Neuronal stem cell (in vitro differentiated cells): ENCODE data around the gene ADGRL3.

Experiments
- DNase-seq: peaks from one replicate; pipeline ENCODE4 v3.0.0-alpha.2; 2013; ENCODE audit warnings: low spot score
- H2AFZ ChIP-seq: one replicate; pipeline ENCODE4 v1.6.1; 2013; ENCODE audit warnings: mild to moderate bottlenecking, low read length, inconsistent platforms
- H2AK5ac ChIP-seq: 2 replicates; pipeline ENCODE4 v1.6.1; 2013; ENCODE audit warnings: low read depth, mild to moderate bottlenecking, inconsistent platforms, low read length, moderate library complexity, mixed read lengths
- H2BK120ac ChIP-seq: 2 replicates; pipeline ENCODE4 v1.6.1; 2013; ENCODE audit warnings: low read depth, mild to moderate bottlenecking, inconsistent platforms, low read length, moderate library complexity, mixed read lengths
- H2BK12ac ChIP-seq: one replicate; pipeline ENCODE4 v1.6.1; 2013; ENCODE audit warnings: low read length, inconsistent platforms
- H2BK15ac ChIP-seq: 2 replicates; pipeline ENCODE4 v1.6.1; 2013; ENCODE audit warnings: mild to moderate bottlenecking, low read length, inconsistent platforms, mixed read lengths
- H2BK5ac ChIP-seq: one replicate; pipeline ENCODE4 v1.6.1; 2013; ENCODE audit warnings: inconsistent platforms, mild to moderate bottlenecking, low read length, moderate library complexity
- H3K14ac ChIP-seq: one replicate; pipeline ENCODE4 v1.6.1; 2013; ENCODE audit warnings: low read length, inconsistent platforms
- H3K18ac ChIP-seq: 2 replicates; pipeline ENCODE4 v1.6.1; 2013; ENCODE audit warnings: low read length, inconsistent platforms
- H3K23ac ChIP-seq: 2 replicates; pipeline ENCODE4 v1.6.1; 2013; ENCODE audit warnings: low read depth, mild to moderate bottlenecking, mixed read lengths, low read length, inconsistent platforms; ENCODE audit not compliant: poor library complexity
- H3K27ac ChIP-seq: replicated peaks from 3 replicates; pipeline ENCODE4 v1.5.1; 2013; ENCODE audit warnings: low read length, inconsistent platforms
- H3K27me3 ChIP-seq, 3 experiments: 2 replicates each; pipeline ENCODE4 v1.6.1; 2013; ENCODE audit warnings: low read length in 3 of 3, mild to moderate bottlenecking in 2 of 3, inconsistent platforms in 1 of 3, low read depth in 1 of 3, mixed read lengths in 1 of 3, moderate library complexity in 1 of 3; ENCODE audit not compliant: control insufficient read depth in 3 of 3, insufficient read depth in 3 of 3
- H3K36me3 ChIP-seq, 2 donors: replicated peaks in 1 of 2; 2 replicates each; pipeline ENCODE4 v1.6.1; 2013; ENCODE audit warnings: low read length in 2 of 2; ENCODE audit not compliant: control insufficient read depth in 2 of 2, insufficient read depth in 2 of 2
- H3K4ac ChIP-seq: 2 replicates; pipeline ENCODE4 v1.6.1; 2013; ENCODE audit warnings: inconsistent platforms, mild to moderate bottlenecking, low read length, moderate library complexity
- H3K4me1 ChIP-seq, 2 donors: 1 replicate in 1 of 2; 2 replicates in 1 of 2; pipeline ENCODE4 v1.6.1; 2013; ENCODE audit warnings: low read length in 2 of 2, low read depth in 1 of 2; ENCODE audit not compliant: control insufficient read depth in 2 of 2, insufficient read depth in 1 of 2
- H3K4me2 ChIP-seq: one replicate; pipeline ENCODE4 v1.6.1; 2013; ENCODE audit warnings: mild to moderate bottlenecking, low read length, inconsistent platforms; ENCODE audit not compliant: insufficient read depth, poor library complexity, severe bottlenecking
- H3K4me3 ChIP-seq, 2 donors: 2 replicates each; pipeline ENCODE4 v1.5.1; 2013; ENCODE audit warnings: low read length in 2 of 2, mild to moderate bottlenecking in 2 of 2, inconsistent platforms in 1 of 2, moderate library complexity in 1 of 2
- H3K79me1 ChIP-seq: one replicate; pipeline ENCODE4 v1.6.1; 2013; ENCODE audit warnings: low read depth, mild to moderate bottlenecking, inconsistent platforms, low read length, moderate library complexity
- H3K9ac ChIP-seq: one replicate; pipeline ENCODE4 v1.6.1; 2013; ENCODE audit warnings: mild to moderate bottlenecking, low read depth, low read length, inconsistent platforms; ENCODE audit not compliant: poor library complexity
- H3K9me3 ChIP-seq, 2 donors: replicated peaks in 1 of 2; 2 replicates each; pipeline versions ENCODE3 to v1.6.1; 2013; ENCODE audit warnings: low read length in 2 of 2, mild to moderate bottlenecking in 2 of 2, inconsistent platforms in 1 of 2, low read depth in 1 of 2, mixed read lengths in 1 of 2, moderate library complexity in 1 of 2; ENCODE audit not compliant: control insufficient read depth in 2 of 2, insufficient read depth in 1 of 2
- H4K8ac ChIP-seq: one replicate; pipeline ENCODE4 v1.6.1; 2013; ENCODE audit warnings: low read depth, mild to moderate bottlenecking, inconsistent platforms, low read length, moderate library complexity
- H4K91ac ChIP-seq: one replicate; pipeline ENCODE4 v1.6.1; 2013; ENCODE audit warnings: low read length, low read depth, mild to moderate bottlenecking, inconsistent platforms; ENCODE audit not compliant: poor library complexity
- WGBS, 2 donors: extraction: QIAGEN DNeasy Blood & Tissue Kit; methylation state at CpG; one replicate each; pipeline ENCODE4 v1.1.7; 2013; ENCODE audit warnings: missing lambda C conversion rate in 2 of 2, mixed read lengths in 1 of 2; ENCODE audit not compliant: insufficient read length in 2 of 2, insufficient replicate concordance in 1 of 2; ENCODE audit errors: extremely low coverage in 2 of 2; 5-methylcytosine and 5-hydroxymethylcytosine counted together

The ADGRL3 gene

DNA sequence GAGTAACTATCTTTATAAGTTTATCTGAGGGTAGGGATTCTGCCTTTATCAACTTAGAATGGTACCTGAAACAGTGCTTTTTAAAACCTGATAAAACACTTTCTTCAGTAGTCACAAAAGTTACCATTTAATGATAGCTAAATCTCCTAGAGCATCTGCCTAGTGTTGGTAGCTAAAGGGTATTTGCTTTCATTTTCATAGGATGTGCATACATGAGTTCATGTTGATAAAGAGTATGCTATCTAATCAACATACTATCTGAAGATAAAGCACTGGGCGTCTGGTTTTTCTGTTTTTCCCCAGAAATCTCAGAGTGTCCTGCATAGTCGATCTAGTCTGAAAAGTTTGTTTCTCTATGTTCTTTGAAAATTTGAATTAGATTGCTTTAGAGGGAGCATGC lies 75.1 kb downstream of the ADGRL3 start:
- no peak overlapping the region for H3K4me2 ChIP-seq
- H3K27ac ChIP-seq = no peak overlapping the region
- no peak overlapping the region for H3K14ac ChIP-seq
- H3K4me1 ChIP-seq = peaks cover 2 to 3% of the 10 kb centered on the region in 2 donors
- no peaks in the 10 kb centered on the region for H3K27me3 ChIP-seq
- WGBS, 2 donors = no CpG with 5 or more reads among the region's 2 CpGs
- no peaks in the 10 kb centered on the region for H3K36me3 ChIP-seq
- no peak overlapping the region for H3K18ac ChIP-seq
- no peak overlapping the region for H2AFZ ChIP-seq
- H4K8ac ChIP-seq = no peak overlapping the region
- no peak overlapping the region for H2BK15ac ChIP-seq
- no peak for DNase-seq
- no peak overlapping the region for H3K23ac ChIP-seq
- no peaks in the 10 kb centered on the region for H3K79me1 ChIP-seq
- H2BK12ac ChIP-seq = no peak overlapping the region
- H3K4me3 ChIP-seq = no peak overlapping the region
- no peak overlapping the region for H3K9ac ChIP-seq
- H3K9me3 ChIP-seq = no peaks in the 10 kb centered on the region
- no peak overlapping the region for H4K91ac ChIP-seq
- no peak overlapping the region for H3K4ac ChIP-seq
- H2AK5ac ChIP-seq = no peak overlapping the region
- no peak overlapping the region for H2BK120ac ChIP-seq
- H2BK5ac ChIP-seq = no peak overlapping the region

GRCh38 chr4:61276029-61276428 lies 75.9 kb downstream of the ADGRL3 start:
- H3K14ac ChIP-seq = no peak overlapping the region
- no peak overlapping the region for H3K9ac ChIP-seq
- H3K9me3 ChIP-seq = no peaks in the 10 kb centered on the region
- no peaks in the 10 kb centered on the region for H3K36me3 ChIP-seq
- H3K4me2 ChIP-seq = no peak overlapping the region
- H2AFZ ChIP-seq = no peak overlapping the region
- H3K27me3 ChIP-seq = no peaks in the 10 kb centered on the region
- H3K23ac ChIP-seq = no peak overlapping the region
- no CpG with 5 or more reads among the region's 1 CpG for WGBS, 2 donors
- H3K4ac ChIP-seq = no peak overlapping the region
- no peak overlapping the region for H2AK5ac ChIP-seq
- no peaks in the 10 kb centered on the region for H3K79me1 ChIP-seq
- no peak overlapping the region for H2BK15ac ChIP-seq
- H2BK5ac ChIP-seq = no peak overlapping the region
- no peak overlapping the region for H2BK12ac ChIP-seq
- H4K8ac ChIP-seq = no peak overlapping the region
- H3K4me3 ChIP-seq = no peak overlapping the region
- DNase-seq = no peak
- H4K91ac ChIP-seq = no peak overlapping the region
- H3K18ac ChIP-seq = no peak overlapping the region
- no peak overlapping the region for H3K27ac ChIP-seq
- no peak overlapping the region for H2BK120ac ChIP-seq
- peaks cover 2 to 3% of the 10 kb centered on the region in 2 donors for H3K4me1 ChIP-seq

- Histone ChIP-seq H3K9ac (no peak overlapping the region), H4K8ac (no peak overlapping the region), H2BK12ac (no peak overlapping the region), H3K4me1 (peaks cover 0 to 1% of the 10 kb centered on the region in 2 donors), H3K36me3 (no peaks in the 10 kb centered on the region), H3K4me2 (no peak overlapping the region), H3K4me3 (no peak overlapping the region), H4K91ac (no peak overlapping the region), H2BK5ac (no peak overlapping the region), H3K9me3 (no peaks in the 10 kb centered on the region), H3K27me3 (no peaks in the 10 kb centered on the region), H3K4ac (no peak overlapping the region), H3K23ac (no peak overlapping the region), H3K27ac (no peak overlapping the region), H2AFZ (no peak overlapping the region), H2BK15ac (no peak overlapping the region), H2BK120ac (no peak overlapping the region), H2AK5ac (no peak overlapping the region), H3K18ac (no peak overlapping the region), H3K79me1 (no peaks in the 10 kb centered on the region), H3K14ac (no peak overlapping the region)
- WGBS, 2 donors = no CpG with 5 or more reads among the region's 5 CpGs
- DNase-seq = no peak
Measured at GRCh38 chr4:61277785-61278760, 77.9 kb downstream of the ADGRL3 start.

GRCh38 chr4:61292322-61292721 lies 92.2 kb downstream of the ADGRL3 start:
- Histone ChIP-seq H3K23ac (no peak overlapping the region), H3K4me3 (no peak overlapping the region), H3K36me3 (no peaks in the 10 kb centered on the region), H3K4me2 (no peak overlapping the region), H3K14ac (no peak overlapping the region), H3K27me3 (no peaks in the 10 kb centered on the region), H3K27ac (no peak overlapping the region), H2AFZ (no peak overlapping the region), H4K8ac (no peak overlapping the region), H3K9ac (no peak overlapping the region), H2BK120ac (no peak overlapping the region), H3K18ac (no peak overlapping the region), H3K79me1 (no peaks in the 10 kb centered on the region), H2BK15ac (no peak overlapping the region), H3K9me3 (no peaks in the 10 kb centered on the region), H2BK5ac (no peak overlapping the region), H2BK12ac (no peak overlapping the region), H2AK5ac (no peak overlapping the region), H3K4ac (no peak overlapping the region), H3K4me1 (peaks cover 4 to 8% of the 10 kb centered on the region in 2 donors), H4K91ac (no peak overlapping the region)
- no CpG with 5 or more reads among the region's 3 CpGs for WGBS, 2 donors
- DNase-seq = no peak
